Measurements from ENCODE around the gene METTL27.
"Not testable (repeated sequence)": the region's sequence is repeated elsewhere in the genome, so short reads cannot be mapped to it uniquely, and the experiment has no call there.

METTL27 gene

GRCh38 chr7:73842067-73842976 lies at the start of gene METTL27:
TSS of gene METTL27 (minus strand) at chr7:73842516. CDS start at chr7:73842140, 376 bp downstream.
- peak; percentile 73 to 76 for DNase-seq (ENCODE audit: low read depth in 2 of 2)

DNA sequence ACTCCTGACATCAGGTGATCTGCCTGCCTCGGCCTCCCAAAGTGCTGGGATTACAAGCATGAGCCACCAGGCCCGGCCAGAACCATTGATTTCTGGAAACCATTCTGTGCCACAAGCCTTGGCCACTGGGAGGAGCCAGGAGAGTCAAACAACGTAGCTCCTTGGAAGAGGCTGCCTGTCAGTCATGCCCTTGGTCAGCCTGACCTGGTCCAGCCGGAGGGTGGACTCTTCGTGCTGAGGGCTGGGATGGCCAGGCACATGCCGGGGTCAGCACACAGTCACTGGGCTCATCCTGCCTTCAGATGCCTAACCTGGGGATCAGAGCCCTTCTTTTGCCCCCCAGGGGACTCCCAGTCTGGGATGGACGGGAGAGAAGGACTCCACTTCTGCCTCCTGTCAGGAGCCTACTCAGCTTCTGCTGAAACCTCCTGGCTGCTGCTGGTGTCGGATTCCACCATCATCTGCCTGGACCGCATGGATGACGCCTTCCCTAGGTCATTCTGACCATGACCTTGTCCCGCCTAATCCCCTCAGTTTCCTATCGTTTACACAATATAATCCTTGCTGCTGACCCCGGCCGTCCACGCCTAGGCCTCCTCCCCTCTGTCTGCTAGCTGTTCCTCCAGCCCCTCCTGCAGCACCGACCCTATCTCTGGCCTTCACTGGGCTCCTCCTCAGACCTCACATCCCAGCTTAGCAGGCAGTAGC lies 49.0 kb upstream of the METTL27 start:
- DNase-seq (ENCODE audit: low read depth in 2 of 2) = no peak

- DNase-seq (ENCODE audit: low read depth in 2 of 2) = no peak
Observed at GRCh38 chr7:73890555-73891147, 48.3 kb upstream of the METTL27 start.

DNA sequence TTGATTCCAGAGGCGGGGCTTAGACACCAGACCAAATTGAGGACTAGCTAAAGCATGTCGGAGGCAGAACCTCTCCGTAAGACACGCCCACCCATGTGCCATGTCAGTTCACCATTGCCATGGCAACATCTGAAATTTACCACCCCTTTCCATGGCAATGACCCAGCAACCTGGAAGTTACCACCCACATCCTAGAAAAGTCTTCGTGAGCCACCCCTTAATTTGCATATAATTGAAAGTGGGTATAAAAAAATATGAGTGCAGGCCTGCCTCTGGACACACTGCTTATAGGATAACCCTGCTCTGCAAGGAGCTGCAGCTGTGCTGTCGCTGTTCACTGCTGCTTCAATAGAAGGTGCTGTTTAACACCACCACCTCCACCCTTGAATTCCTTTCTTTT lies 46.6 kb upstream of the METTL27 start:
- no peak for DNase-seq (ENCODE audit: low read depth in 2 of 2)

- no peak for DNase-seq (ENCODE audit: low read depth in 2 of 2)
Observed at GRCh38 chr7:73887762-73888161, 45.4 kb upstream of the METTL27 start.

DNA sequence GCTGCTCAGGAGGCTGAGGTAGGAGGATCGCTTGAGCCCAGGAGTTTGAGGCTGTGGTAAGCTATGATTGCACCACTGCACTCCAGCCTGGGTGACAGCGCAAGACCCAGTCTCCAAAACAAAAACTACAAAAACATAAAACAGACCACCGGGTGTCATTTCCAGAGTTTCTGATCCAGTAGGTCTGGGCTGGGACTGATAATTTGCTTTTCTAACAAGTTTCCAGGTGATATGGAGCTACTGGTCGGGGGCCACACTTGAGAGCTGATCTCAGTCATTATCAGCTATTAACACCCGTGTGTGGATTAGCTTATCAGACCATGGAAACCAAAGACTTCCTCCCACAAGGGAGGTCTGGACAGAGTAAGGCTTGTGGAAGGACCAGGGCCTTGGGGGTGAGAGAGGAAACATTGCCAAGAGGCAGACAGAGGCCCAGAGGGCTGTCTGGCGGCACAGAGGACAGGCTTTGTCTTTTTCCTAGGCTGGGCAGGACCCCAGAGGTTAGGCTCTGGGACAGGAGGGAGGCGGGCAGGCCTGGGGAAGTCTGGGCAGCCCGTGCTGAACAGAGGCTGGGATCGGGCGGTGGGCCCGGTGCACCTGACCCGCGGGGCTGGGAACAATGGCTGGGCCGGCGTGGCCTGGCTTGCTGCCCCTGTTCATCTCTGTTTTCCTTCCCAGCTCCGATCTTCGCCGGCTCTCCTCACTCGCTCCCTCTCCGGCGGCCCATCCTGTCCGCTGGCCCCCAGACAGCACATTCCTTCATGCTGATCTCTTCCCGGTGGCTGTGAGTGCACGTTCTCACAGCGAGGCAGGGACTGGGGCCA lies 43.9 kb upstream of the METTL27 start:
- DNase-seq (ENCODE audit: low read depth in 2 of 2) = no peak

DNA sequence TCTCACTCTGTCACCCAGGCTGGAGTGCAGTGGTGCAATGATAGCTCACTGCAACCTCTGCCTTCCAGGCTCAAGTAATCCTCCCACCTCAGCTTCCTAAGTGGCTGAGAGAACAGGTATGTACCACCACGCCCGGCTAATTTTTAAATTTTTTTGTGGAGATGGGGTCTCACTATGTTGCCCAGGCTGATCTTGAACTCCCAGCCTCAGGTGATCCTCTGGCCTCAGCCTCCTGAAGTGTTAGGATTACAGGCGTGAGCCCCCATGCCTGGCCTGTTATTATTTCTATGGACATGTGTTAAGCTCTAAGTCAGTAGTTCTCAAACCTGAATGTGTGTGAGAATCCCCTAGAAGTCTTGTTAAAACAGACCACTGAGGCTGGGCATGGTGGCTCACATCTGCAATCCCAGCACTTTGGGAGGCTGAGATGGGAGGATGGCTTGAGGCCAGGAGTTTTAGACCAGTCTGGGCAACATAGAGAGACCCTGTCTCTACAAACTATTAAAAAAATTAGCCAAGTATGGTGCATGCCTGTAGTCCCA lies 43.2 kb upstream of the METTL27 start:
- DNase-seq (ENCODE audit: low read depth in 2 of 2) = no peak

DNA sequence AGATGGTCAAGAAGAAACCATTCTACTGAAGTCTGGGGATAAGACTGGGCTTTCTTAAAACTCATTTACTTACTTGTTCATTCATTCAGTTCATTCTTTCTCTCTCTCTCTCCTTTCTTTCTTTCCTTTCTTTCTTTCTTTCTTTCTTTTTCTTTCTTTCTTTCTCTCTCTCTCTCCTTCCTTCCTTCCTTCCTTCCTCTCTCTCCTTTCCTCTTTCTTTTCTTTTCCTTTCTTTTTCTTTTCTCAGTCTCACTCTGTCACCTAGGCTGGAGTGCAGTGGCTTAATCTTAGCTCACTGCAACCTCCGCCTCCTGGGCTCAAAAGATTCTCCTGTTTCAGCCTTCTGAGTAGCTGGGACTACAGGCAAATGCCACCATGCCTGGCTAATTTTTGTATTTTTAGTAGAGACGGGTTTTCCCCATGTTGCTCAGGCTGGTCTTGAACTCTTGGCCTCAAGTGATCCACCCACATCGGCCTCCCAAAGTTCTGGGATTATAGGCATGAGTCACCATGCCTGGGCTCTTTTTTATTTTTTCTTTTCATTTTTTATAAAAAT lies 42.6 kb upstream of the METTL27 start:
- DNase-seq (ENCODE audit: low read depth in 2 of 2) = not testable (repeated sequence)

DNA sequence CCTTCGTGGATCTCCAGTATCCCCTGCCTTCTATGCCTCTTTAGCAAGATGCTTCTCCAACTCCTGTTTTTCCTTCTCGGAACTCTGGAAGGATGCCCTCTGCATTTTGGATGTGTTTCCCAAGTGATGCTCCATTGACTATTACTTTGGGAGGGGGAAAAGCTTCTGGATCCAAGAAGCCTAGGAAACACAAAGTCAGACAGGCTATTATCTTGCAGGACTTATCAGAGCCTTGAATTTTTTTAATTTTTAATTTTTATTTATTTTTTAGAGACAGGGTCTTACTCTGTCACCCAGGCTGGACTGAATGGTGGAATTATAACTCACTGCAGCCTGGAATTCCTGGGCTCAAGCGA lies 39.7 kb upstream of the METTL27 start:
- DNase-seq (ENCODE audit: low read depth in 2 of 2) = no peak

DNA sequence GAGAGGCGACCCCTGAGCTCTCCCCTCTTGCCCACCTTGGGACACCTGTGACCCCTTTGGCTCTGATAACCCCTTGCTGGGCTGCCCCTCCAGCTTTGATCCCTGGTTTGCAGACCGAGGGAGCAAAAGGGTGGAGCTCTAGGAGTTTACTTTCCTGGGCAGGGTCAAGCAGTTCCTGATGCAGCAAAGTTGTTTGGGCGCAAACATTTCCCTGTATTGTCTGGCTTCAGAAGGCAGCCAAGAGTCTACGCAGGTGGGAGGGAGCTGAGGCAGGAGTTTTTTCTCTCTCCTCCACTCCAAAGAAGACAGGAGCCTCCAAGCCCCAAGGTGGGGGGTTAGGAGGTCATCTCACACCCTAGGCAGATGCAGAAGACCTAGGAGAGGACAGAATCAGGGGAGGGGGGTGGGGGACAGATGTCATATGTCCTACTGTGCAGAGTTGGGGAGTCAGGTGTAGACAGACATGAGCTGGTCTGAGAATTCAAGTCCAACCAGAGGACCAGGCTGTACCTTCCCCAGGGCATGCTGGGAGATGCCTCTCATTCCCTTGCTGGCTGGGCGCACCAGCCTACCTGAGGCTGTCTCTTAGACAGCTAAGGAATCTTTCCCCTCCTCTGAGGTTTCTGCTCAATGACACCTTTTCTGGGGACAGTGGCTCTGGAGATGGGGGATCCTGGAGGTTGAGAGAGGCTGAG lies 39.2 kb upstream of the METTL27 start:
- DNase-seq (ENCODE audit: low read depth in 2 of 2) = no peak

DNA sequence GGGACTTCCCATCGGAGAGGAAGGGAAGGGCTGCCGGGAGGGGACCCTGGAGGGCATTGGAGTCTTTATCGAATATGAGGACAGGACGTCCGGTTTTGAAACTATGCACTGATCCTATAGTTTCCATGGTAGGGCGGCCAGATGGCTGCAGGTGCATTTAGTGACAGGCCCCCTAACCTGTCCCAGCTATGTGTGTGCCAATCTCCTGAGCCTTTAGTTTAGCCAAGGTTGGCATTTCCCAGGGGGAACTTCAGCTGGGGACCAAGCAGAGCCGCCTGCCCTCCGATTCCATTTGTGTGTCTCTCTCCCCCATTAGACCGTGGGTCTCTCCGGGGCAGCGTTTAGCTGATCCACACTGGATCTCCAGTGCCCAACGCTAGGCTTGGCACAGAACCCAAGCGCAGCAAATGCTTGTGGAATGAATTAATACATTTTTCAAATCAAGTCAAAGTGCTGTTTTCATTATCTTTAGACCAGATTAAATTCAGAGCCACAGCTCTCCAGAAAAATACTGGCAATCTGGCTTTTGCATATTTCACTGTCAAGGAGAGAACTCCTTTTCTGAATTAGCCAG lies 38.5 kb upstream of the METTL27 start:
- no peak for DNase-seq (ENCODE audit: low read depth in 2 of 2)

DNA sequence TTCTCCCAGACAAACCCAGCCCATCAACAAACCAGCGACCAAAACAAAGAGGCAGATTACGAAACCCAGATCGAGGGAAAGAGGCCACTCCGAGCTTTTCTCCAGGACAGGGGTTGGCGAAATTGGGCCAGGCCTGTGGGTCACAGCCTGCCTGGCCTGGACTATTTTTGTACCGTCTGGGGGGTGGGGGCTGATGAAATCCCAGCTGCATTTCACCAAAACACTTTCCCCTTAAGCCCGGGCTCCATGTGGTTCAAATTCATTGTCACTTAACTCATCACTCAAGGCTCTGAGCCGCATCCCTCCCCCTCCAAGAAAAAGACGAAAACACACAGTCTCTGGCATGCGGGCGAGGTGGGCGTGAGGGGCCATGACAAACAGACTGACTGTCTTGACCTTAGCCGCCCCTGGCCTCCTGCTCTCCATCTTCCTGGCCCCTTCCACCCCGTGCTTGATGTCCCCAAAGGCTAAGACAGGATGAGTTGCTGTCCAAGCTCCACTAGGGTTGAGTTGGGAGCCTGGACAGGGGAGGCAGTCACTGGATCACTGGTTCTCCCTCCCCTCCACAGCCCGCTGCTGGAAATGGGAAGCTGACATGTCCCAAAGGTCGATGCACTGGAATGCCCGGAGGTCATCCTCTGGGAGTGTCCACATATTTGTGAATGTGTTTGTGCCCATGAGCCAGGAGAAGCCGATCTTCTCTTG lies 37.8 kb upstream of the METTL27 start:
- DNase-seq (ENCODE audit: low read depth in 2 of 2) = no peak

- no peak for DNase-seq (ENCODE audit: low read depth in 2 of 2)
Observed at GRCh38 chr7:73876973-73877372, 34.7 kb upstream of the METTL27 start.

DNA sequence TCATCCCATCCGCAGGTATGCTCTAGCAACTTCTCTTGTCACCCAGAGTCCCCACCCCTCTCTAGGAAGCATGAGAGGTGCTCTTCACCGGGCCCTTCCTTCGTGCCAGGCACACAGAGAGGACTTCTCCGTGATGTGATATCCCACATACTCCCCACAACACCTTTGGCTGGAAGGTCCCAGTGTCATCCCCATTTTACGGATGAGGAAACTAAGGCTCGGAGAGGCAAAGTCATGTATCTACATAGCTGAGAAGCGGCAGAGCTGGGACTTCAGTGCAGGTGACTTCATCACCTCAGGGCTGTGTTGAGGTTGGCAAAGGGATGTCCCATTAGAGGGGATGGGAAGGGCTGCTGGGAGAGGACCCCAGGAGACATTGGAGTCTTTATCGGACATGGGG lies 34.0 kb upstream of the METTL27 start:
- no peak for DNase-seq (ENCODE audit: low read depth in 2 of 2)

GRCh38 chr7:73872056-73872908 lies 30.0 kb upstream of the METTL27 start:
- no peak for DNase-seq (ENCODE audit: low read depth in 2 of 2)

DNA sequence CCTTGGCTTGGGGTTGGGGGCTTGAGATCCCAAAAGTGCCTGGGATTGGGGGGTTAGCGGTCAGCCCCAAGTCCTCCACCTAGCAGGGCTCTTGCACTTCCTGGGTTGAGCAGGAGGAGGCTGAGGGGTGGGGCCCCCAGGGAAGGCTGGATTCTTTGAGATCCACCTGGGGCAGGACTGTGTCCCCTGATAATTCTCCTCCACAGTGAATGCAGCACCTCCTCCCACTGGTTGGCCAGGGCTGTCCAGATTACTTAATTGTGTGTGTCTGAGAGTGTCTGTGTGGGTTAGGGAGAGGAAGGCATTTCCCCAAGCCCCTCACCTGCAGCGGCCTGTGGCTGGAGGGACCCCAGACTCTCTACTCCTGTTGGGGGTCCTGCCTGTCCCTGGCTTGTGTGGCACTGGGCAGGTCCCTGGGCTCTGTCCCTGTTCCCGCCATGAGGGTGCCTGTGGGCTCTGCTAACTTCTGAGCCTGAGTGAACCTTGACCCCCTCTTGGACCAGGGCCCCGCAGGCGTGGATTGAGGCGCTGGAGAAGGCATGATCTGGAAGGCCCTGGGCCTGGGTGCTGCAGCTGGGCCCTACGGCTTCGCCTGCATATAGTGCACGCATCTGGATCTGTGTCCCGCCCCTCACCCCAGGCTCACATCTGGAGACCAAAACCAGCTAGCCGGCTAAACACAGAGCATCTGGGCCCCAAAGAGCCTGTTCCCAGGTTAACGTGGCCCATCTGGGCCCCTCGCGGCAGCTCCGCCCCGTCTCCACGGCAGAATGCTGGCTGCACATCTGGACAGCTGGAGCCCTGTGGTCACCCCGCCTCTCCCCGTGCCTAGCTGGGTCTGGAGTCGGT lies 29.1 kb upstream of the METTL27 start:
- DNase-seq (ENCODE audit: low read depth in 2 of 2) = no peak

- no peak for DNase-seq (ENCODE audit: low read depth in 2 of 2)
Observed at GRCh38 chr7:73870041-73870492, 27.8 kb upstream of the METTL27 start.

Data from stimulated activated CD8-positive, alpha-beta memory T cell treated with anti-CD3 and anti-CD28 coated beads, Interleukin-2, amount 100 ng/mL, for 1 hour (primary cell).